MM.1S (cell line): ENCODE measurements around the gene ZBTB49.

Experiments
- EZH2 ChIP-seq: fragments of 300-600 bp; sonication (generic); optimal IDR thresholded peaks from 2 replicates; pipeline ENCODE3; 2017; ENCODE audit warnings: low read depth, mild to moderate bottlenecking, antibody characterized with exemption, low read length, mixed read lengths
- TF ChIP-seq, protein P1 (sequence below): fragments of 300-600 bp; sonication (generic); IDR thresholded peaks from 2 replicates; pipeline ENCODE4 v1.5.1; 2016; ENCODE audit warnings: antibody characterized with exemption, low read length, mixed read lengths

DNA sequence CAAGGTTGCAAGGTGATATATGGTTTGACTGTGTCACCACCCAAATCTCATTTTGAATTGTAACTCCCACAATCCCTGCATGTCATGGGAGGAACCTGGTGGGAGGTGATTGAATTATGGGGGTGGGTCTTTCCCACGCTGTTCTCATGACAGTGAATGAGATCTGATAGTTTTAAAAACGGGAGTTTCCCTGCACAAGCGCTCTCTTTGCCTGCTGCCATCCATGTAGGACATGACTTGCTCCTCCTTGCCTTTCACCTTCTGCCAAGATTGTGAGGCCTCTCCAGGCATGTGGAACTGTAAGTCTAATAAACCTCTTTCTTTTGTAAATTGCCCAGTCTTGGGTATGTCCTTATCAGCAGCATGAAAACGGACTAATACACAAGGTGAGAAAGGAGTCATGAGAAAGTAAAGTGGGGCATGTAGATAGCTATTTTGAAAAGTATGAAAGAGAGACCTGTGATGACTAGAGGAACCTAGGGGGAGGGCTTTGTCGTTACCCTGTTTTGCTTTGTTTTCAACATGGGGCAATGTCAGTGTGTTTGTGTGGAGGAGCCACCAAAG lies 6.3 kb downstream of the ZBTB49 start:
- no peak for TF ChIP-seq EZH2
- TF ChIP-seq, protein P1, sequence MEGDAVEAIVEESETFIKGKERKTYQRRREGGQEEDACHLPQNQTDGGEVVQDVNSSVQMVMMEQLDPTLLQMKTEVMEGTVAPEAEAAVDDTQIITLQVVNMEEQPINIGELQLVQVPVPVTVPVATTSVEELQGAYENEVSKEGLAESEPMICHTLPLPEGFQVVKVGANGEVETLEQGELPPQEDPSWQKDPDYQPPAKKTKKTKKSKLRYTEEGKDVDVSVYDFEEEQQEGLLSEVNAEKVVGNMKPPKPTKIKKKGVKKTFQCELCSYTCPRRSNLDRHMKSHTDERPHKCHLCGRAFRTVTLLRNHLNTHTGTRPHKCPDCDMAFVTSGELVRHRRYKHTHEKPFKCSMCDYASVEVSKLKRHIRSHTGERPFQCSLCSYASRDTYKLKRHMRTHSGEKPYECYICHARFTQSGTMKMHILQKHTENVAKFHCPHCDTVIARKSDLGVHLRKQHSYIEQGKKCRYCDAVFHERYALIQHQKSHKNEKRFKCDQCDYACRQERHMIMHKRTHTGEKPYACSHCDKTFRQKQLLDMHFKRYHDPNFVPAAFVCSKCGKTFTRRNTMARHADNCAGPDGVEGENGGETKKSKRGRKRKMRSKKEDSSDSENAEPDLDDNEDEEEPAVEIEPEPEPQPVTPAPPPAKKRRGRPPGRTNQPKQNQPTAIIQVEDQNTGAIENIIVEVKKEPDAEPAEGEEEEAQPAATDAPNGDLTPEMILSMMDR, result no peak
